ENCODE measurements around the gene SLC36A2.

GRCh38 chr5:151327585-151327984 is 19.8 kb downstream of the SLC36A2 start:
- TF ChIP-seq CTCF (IDR thresholded peaks at IDR 0.05) (no peak), POLR2A (IDR thresholded peaks at IDR 0.05) (no peak)

Measured in right lobe of liver (tissue), 4 donors.